IPS-18c (cell line): Measurements from ENCODE around the gene CSNK2A3.
"Not testable (repeated sequence)": the region's sequence is repeated elsewhere in the genome, so short reads cannot be mapped to it uniquely, and the experiment has no call there.

Experiments
- H3K4me3 ChIP-seq: 2 replicates; pipeline ENCODE4 v1.7.0; 2013; ENCODE audit warnings: low read depth, mild to moderate bottlenecking, low read length, moderate library complexity; ENCODE audit not compliant: insufficient read depth
- H3K9me3 ChIP-seq: one replicate; pipeline ENCODE4 v1.6.1; 2013; ENCODE audit warnings: mild to moderate bottlenecking, low read length, moderate library complexity; ENCODE audit not compliant: control insufficient read depth, insufficient read depth

Gene CSNK2A3

GRCh38 chr11:11352878-11353277 is at the start of gene CSNK2A3:
Gene CSNK2A3, minus strand, starts transcription at chr11:11353250. Its CDS starts 131 bp downstream, at chr11:11353119.
- H3K9me3 ChIP-seq, H3K4me3 ChIP-seq: not testable (repeated sequence)

GRCh38 chr11:11401960-11402535 is 49.0 kb upstream of the CSNK2A3 start:
- Histone ChIP-seq H3K4me3 (no peak overlapping the region), H3K9me3 (no peaks in the 10 kb centered on the region)

GRCh38 chr11:11400635-11401232 is 47.7 kb upstream of the CSNK2A3 start:
- Histone ChIP-seq H3K9me3 (no peaks in the 10 kb centered on the region), H3K4me3 (no peak overlapping the region)

- H3K9me3 ChIP-seq, result no peaks in the 10 kb centered on the region
- no peak overlapping the region for H3K4me3 ChIP-seq
Measured at GRCh38 chr11:11400121-11400520, 47.1 kb upstream of the CSNK2A3 start.

- Histone ChIP-seq H3K4me3 (no peak overlapping the region), H3K9me3 (no peaks in the 10 kb centered on the region)
Measured at GRCh38 chr11:11397781-11398180, 44.7 kb upstream of the CSNK2A3 start.

- Histone ChIP-seq H3K4me3 (no peak overlapping the region), H3K9me3 (no peaks in the 10 kb centered on the region)
Measured at GRCh38 chr11:11397036-11397415, 44.0 kb upstream of the CSNK2A3 start.

GRCh38 chr11:11396301-11397035 is 43.4 kb upstream of the CSNK2A3 start:
- Histone ChIP-seq H3K4me3 (no peak overlapping the region), H3K9me3 (no peaks in the 10 kb centered on the region)

- Histone ChIP-seq H3K4me3 (no peak overlapping the region), H3K9me3 (no peaks in the 10 kb centered on the region)
Measured at GRCh38 chr11:11395126-11395525, 42.1 kb upstream of the CSNK2A3 start.

- H3K4me3 ChIP-seq, result no peak overlapping the region
- H3K9me3 ChIP-seq, result no peaks in the 10 kb centered on the region
Measured at GRCh38 chr11:11394241-11394640, 41.2 kb upstream of the CSNK2A3 start.

- no peak overlapping the region for H3K4me3 ChIP-seq
- no peaks in the 10 kb centered on the region for H3K9me3 ChIP-seq
Measured at GRCh38 chr11:11391796-11392463, 38.9 kb upstream of the CSNK2A3 start.

- Histone ChIP-seq H3K9me3 (no peaks in the 10 kb centered on the region), H3K4me3 (no peak overlapping the region)
Measured at GRCh38 chr11:11391169-11391568, 38.1 kb upstream of the CSNK2A3 start.

- no peak overlapping the region for H3K4me3 ChIP-seq
- no peaks in the 10 kb centered on the region for H3K9me3 ChIP-seq
Measured at GRCh38 chr11:11390068-11390771, 37.2 kb upstream of the CSNK2A3 start.

- no peak overlapping the region for H3K4me3 ChIP-seq
- H3K9me3 ChIP-seq, result no peaks in the 10 kb centered on the region
Measured at GRCh38 chr11:11389238-11389637, 36.2 kb upstream of the CSNK2A3 start.

GRCh38 chr11:11387622-11388305 is 34.7 kb upstream of the CSNK2A3 start:
- no peak overlapping the region for H3K4me3 ChIP-seq
- no peaks in the 10 kb centered on the region for H3K9me3 ChIP-seq

- H3K9me3 ChIP-seq, result no peaks in the 10 kb centered on the region
- no peak overlapping the region for H3K4me3 ChIP-seq
Measured at GRCh38 chr11:11387207-11387606, 34.2 kb upstream of the CSNK2A3 start.

- Histone ChIP-seq H3K4me3 (no peak overlapping the region), H3K9me3 (no peaks in the 10 kb centered on the region)
Measured at GRCh38 chr11:11384829-11385228, 31.8 kb upstream of the CSNK2A3 start.

GRCh38 chr11:11383995-11384394 is 30.9 kb upstream of the CSNK2A3 start:
- H3K9me3 ChIP-seq, result no peaks in the 10 kb centered on the region
- no peak overlapping the region for H3K4me3 ChIP-seq
